ENCODE results near the gene CKMT2. TPM values are rescaled to one million over a fixed set of nuclear protein-coding genes. Genes with fewer than 3 reads are reported as not detected.

CKMT2 gene
- total and polyA plus RNA-seq, 4 experiments from 2014 or later, result not detected

Other genes with a start within 250 kb of the CKMT2 start
- gene ZCCHC9, start 68.3 kb downstream of the CKMT2 start, total RNA-seq, result 10 to 100 TPM; 25.2 to 26.1 TPM
- gene ZCCHC9, start 68.3 kb downstream of the CKMT2 start, polyA plus RNA-seq, result 10 to 100 TPM; 20.0 to 25.2 TPM
- under 1 TPM in 1 of 2 experiments, not detected in 1; 0.41 TPM for gene ACOT12, start 160.8 kb downstream of the CKMT2 start, total RNA-seq
- gene ACOT12, start 160.8 kb downstream of the CKMT2 start, polyA plus RNA-seq, result not detected

Measured in CD4-positive, alpha-beta memory T cell (primary cell).